Measurements from ENCODE around the gene COL4A4. TPM values are rescaled to one million over a fixed set of nuclear protein-coding genes. Genes with fewer than 3 reads are reported as not detected.

COL4A4 gene
- total RNA-seq, 2 experiments from 2014 or later: not detected

GRCh38 chr2:227058888-227059399 is 105.1 kb downstream of the COL4A4 start:
- H3K27me3 Mint-ChIP-seq: no peaks in the 10 kb centered on the region
- ATAC-seq (no peak), DNase-seq (no peak)
- H3K27ac Mint-ChIP-seq: no peak overlapping the region
- POLR2A ChIA-PET: no interaction called here
- CTCF ChIA-PET: no interaction called here
- intact Hi-C loops (cut with micrococcal nuclease): no loop called here
- TF ChIP-seq CTCF (IDR thresholded peaks at IDR 0.05): no peak
- H3K36me3 Mint-ChIP-seq (ENCODE audit: low read depth): no peaks in the 10 kb centered on the region
- H3K9me3 Mint-ChIP-seq: no peaks in the 10 kb centered on the region
- no peaks in the 10 kb centered on the region for H3K4me1 Mint-ChIP-seq (ENCODE audit: low read depth)
- no peak overlapping the region for H3K4me3 Mint-ChIP-seq

GRCh38 chr2:227057743-227058447 is 106.1 kb downstream of the COL4A4 start:
- no peak for TF ChIP-seq CTCF (IDR thresholded peaks at IDR 0.05)
- CTCF ChIA-PET: no interaction called here
- POLR2A ChIA-PET: interaction anchor here (0.6 kb wide), 1 partner anchor 17 kb away, joined by 4 read pairs; no protein-coding TSS in a partner anchor
- no peaks in the 10 kb centered on the region for H3K9me3 Mint-ChIP-seq
- H3K4me1 Mint-ChIP-seq (ENCODE audit: low read depth): no peaks in the 10 kb centered on the region
- ATAC-seq: no peak
- H3K4me3 Mint-ChIP-seq: no peak overlapping the region
- H3K27me3 Mint-ChIP-seq: no peaks in the 10 kb centered on the region
- no peak overlapping the region for H3K27ac Mint-ChIP-seq
- intact Hi-C loops (cut with micrococcal nuclease): no loop called here
- H3K36me3 Mint-ChIP-seq (ENCODE audit: low read depth): no peaks in the 10 kb centered on the region
- no peak for DNase-seq

GRCh38 chr2:227057060-227057459 is 106.9 kb downstream of the COL4A4 start:
- TF ChIP-seq CTCF (IDR thresholded peaks at IDR 0.05): no peak
- no peaks in the 10 kb centered on the region for H3K4me1 Mint-ChIP-seq (ENCODE audit: low read depth)
- no peaks in the 10 kb centered on the region for H3K36me3 Mint-ChIP-seq (ENCODE audit: low read depth)
- ATAC-seq: no peak
- H3K27ac Mint-ChIP-seq: no peak overlapping the region
- no peak overlapping the region for H3K4me3 Mint-ChIP-seq
- CTCF ChIA-PET: no interaction called here
- no peaks in the 10 kb centered on the region for H3K9me3 Mint-ChIP-seq
- DNase-seq: no peak
- POLR2A ChIA-PET: interaction anchor here (0.6 kb wide), 1 partner anchor 16 kb away, joined by 4 read pairs; no protein-coding TSS in a partner anchor
- intact Hi-C loops (cut with micrococcal nuclease): no loop called here
- H3K27me3 Mint-ChIP-seq: peaks cover 3% of the 10 kb centered on the region

- CTCF ChIA-PET: no interaction called here
- DNase-seq: no peak
- Mint-ChIP-seq H3K4me1 (ENCODE audit: low read depth) (no peaks in the 10 kb centered on the region), H3K27ac (no peak overlapping the region), H3K36me3 (ENCODE audit: low read depth) (no peaks in the 10 kb centered on the region), H3K27me3 (peaks cover 3% of the 10 kb centered on the region), H3K9me3 (no peaks in the 10 kb centered on the region), H3K4me3 (no peak overlapping the region)
- intact Hi-C loops (cut with micrococcal nuclease): no loop called here
- no peak for ATAC-seq
- POLR2A ChIA-PET: interaction anchor here (1.0 kb wide), 1 partner anchor 313 kb away, joined by 3 read pairs; no protein-coding TSS in a partner anchor
- no peak for TF ChIP-seq CTCF (IDR thresholded peaks at IDR 0.05)
These were observed 110.0 kb downstream of the COL4A4 start for GRCh38 chr2:227054006-227054405.

GRCh38 chr2:227052879-227053278 is 111.1 kb downstream of the COL4A4 start:
- ATAC-seq: no peak
- no peak for TF ChIP-seq CTCF (IDR thresholded peaks at IDR 0.05)
- peaks cover 1% of the 10 kb centered on the region for H3K9me3 Mint-ChIP-seq
- DNase-seq: no peak
- no peak overlapping the region for H3K27ac Mint-ChIP-seq
- POLR2A ChIA-PET: interaction anchor here (0.7 kb wide), 1 partner anchor 12 kb away, joined by 3 read pairs; no protein-coding TSS in a partner anchor
- no peaks in the 10 kb centered on the region for H3K36me3 Mint-ChIP-seq (ENCODE audit: low read depth)
- intact Hi-C loops (cut with micrococcal nuclease): no loop called here
- H3K4me3 Mint-ChIP-seq: no peak overlapping the region
- CTCF ChIA-PET: no interaction called here
- H3K4me1 Mint-ChIP-seq (ENCODE audit: low read depth): no peaks in the 10 kb centered on the region
- peaks cover 3% of the 10 kb centered on the region for H3K27me3 Mint-ChIP-seq

All from activated CD8-positive, alpha-beta T cell treated with anti-CD3 and anti-CD28 coated beads for 36 hours (primary cell).